GM21515 (cell line): ENCODE data around the gene MST1R.

Experiments
- ATAC-seq: cut with Tn5 transposase; IDR thresholded peaks from one replicate; pipeline ENCODE4 v1.9.1; 2021; ENCODE audit not compliant: unreplicated experiment

Gene MST1R

DNA sequence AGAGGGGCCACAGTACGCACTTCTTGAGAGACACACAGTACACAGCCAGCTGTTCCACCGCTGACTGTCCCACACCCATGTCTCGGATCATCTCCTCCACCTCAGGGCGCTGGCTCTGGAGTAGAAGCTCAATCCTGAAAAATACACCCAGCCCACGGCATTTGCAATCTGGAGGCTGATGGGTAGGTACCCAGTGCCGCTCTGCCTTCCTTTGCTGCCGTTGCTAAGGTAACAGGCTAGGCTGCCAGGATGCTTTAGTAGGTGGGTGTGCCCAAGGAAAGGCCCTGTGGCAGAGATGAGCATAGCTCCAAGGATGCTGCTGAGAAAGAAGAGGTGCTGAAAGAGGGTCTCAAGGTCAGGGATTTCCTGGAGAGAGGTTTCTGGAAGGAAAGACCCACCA is 61.9 kb downstream of the MST1R start:
- no peak for ATAC-seq

DNA sequence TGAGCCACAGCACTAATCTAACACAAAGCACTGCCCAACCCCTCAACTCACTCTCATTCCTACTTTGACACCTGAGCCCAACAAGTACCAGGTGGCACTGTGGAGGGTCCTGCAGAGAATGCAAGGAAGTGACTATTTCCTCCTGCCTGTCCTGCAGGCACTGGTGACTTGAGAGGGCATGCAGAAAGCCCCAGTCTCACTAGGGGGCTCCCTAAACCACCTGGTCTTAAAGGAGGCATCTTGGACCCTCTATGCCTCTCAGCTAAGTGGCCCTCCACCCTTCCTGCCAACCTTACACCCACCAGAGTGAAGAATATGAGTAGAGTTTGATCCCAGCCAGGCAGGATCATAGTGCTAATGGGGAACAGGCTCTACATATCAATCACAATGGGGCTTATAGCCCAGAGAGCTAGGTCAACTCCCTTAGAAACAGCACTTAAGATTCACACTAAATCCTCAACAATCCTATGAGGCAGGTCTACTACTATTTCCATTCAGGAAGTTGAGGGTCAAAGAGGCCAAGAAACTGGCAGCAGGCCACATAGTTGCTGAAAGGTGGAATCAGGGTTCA is 62.5 kb downstream of the MST1R start:
- ATAC-seq: no peak

DNA sequence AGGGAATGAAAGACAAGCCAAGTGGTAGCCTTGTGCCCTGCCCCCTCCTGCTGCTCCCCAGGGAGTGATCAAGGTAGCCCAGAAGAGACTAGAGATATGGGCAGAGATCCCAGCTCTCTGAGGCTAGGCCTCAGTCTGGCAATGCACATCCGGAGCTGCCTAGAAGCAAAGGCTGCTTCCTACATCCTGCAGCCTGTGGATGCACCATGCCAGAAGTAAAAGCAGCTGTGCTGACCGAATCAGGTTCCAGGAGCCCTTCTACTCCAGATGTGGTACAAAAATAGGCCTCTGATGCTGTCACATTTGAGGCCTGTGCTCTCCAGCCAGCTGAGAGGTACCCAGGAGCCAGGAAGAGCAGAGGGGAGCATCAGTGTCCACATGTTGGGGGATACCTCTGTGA is 63.3 kb downstream of the MST1R start:
- ATAC-seq: no peak

- ATAC-seq: no peak
Measured at GRCh38 chr3:49839193-49839809, 64.4 kb downstream of the MST1R start.
